Right kidney (tissue), 1 donor: ENCODE measurements around the gene ELK1.

Experiments used
- DNase-seq: peaks from one replicate; pipeline ENCODE4 v3.0.0-alpha.2; 2016

Gene ELK1

GRCh38 chrX:47648376-47648775 lies 2.0 kb downstream of the ELK1 start:
- DNase-seq = no peak

- DNase-seq = no peak
Observed at GRCh38 chrX:47646636-47647035, 3.7 kb downstream of the ELK1 start.

GRCh38 chrX:47645530-47645929 lies 4.8 kb downstream of the ELK1 start:
- no peak for DNase-seq

- DNase-seq = no peak
Observed at GRCh38 chrX:47644557-47645091, 5.7 kb downstream of the ELK1 start.

- no peak for DNase-seq
Observed at GRCh38 chrX:47643926-47644325, 6.4 kb downstream of the ELK1 start.

- no peak for DNase-seq
Observed at GRCh38 chrX:47638816-47639215, 11.5 kb downstream of the ELK1 start.

GRCh38 chrX:47637546-47638195 lies 12.7 kb downstream of the ELK1 start:
- DNase-seq = no peak

- no peak for DNase-seq
Observed at GRCh38 chrX:47634871-47635575, 15.3 kb downstream of the ELK1 start.

- no peak for DNase-seq
Observed at GRCh38 chrX:47633689-47634590, 16.4 kb downstream of the ELK1 start.

- no peak for DNase-seq
Observed at GRCh38 chrX:47632666-47633065, 17.7 kb downstream of the ELK1 start.

GRCh38 chrX:47631676-47632075 lies 18.7 kb downstream of the ELK1 start:
- no peak for DNase-seq

- DNase-seq = no peak
Observed at GRCh38 chrX:47629419-47630200, 20.8 kb downstream of the ELK1 start, which contains the start of gene CFP. TSS of gene CFP (minus strand) at chrX:47629930. CDS start at chrX:47629844, 86 bp downstream.

- DNase-seq = no peak
Observed at GRCh38 chrX:47628982-47629381, 21.4 kb downstream of the ELK1 start.

- DNase-seq = no peak
Observed at GRCh38 chrX:47625365-47625764, 25.0 kb downstream of the ELK1 start.

- DNase-seq = peak; percentile 68
Observed at GRCh38 chrX:47623540-47624027, 26.8 kb downstream of the ELK1 start.

- DNase-seq = no peak
Observed at GRCh38 chrX:47621851-47622250, 28.5 kb downstream of the ELK1 start.

- no peak for DNase-seq
Observed at GRCh38 chrX:47620303-47620685, 30.1 kb downstream of the ELK1 start.

- peak; percentile 69 for DNase-seq
Observed at GRCh38 chrX:47619486-47620302, 30.7 kb downstream of the ELK1 start, which contains the start of gene SYN1. TSS of gene SYN1 (minus strand) at chrX:47619857. CDS start at chrX:47619728, 129 bp downstream.

- no peak for DNase-seq
Observed at GRCh38 chrX:47618923-47619485, 31.4 kb downstream of the ELK1 start.

GRCh38 chrX:47614618-47615017 lies 35.7 kb downstream of the ELK1 start:
- no peak for DNase-seq
